HL-60 (cell line): ENCODE data around the gene THSD7A.

Source experiments
- GABPA ChIP-seq: IDR thresholded peaks from 2 replicates; pipeline ENCODE4 v1.6.1; 2012; ENCODE audit warnings: low read depth
- TF ChIP-seq, protein P1 (sequence below): IDR thresholded peaks from one replicate; pipeline ENCODE4 v1.5.1; 2011; ENCODE audit warnings: low read length, control low read depth, inconsistent platforms; ENCODE audit not compliant: insufficient read depth

DNA sequence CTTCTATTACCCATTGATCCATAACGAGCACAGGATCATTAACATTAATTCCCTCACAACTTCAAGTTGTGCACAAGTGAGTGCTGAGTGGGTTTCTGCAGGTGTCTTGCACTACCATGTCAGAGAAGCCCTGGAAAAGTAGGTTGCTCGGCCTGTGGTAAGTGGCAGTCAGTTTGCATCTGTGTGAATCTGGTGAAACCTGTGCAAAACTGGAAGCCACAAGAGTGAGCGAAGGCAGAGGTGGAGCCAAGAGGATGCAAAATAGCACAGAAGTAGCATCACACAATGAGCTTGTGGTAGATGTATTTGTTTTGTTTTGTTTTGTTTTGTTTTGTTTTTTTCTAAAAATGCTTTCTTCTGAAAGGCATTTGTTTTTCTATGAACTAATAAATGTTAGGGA, 181.5 kb downstream of the THSD7A start:
- TF ChIP-seq, protein P1, sequence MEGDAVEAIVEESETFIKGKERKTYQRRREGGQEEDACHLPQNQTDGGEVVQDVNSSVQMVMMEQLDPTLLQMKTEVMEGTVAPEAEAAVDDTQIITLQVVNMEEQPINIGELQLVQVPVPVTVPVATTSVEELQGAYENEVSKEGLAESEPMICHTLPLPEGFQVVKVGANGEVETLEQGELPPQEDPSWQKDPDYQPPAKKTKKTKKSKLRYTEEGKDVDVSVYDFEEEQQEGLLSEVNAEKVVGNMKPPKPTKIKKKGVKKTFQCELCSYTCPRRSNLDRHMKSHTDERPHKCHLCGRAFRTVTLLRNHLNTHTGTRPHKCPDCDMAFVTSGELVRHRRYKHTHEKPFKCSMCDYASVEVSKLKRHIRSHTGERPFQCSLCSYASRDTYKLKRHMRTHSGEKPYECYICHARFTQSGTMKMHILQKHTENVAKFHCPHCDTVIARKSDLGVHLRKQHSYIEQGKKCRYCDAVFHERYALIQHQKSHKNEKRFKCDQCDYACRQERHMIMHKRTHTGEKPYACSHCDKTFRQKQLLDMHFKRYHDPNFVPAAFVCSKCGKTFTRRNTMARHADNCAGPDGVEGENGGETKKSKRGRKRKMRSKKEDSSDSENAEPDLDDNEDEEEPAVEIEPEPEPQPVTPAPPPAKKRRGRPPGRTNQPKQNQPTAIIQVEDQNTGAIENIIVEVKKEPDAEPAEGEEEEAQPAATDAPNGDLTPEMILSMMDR: no peak
- TF ChIP-seq GABPA: no peak
